Caco-2 (cell line): ENCODE data around the gene MORN1. TPM values are rescaled to one million over a fixed set of nuclear protein-coding genes. Genes with fewer than 3 reads are reported as not detected.

Experiments
- BruUV-seq: library from RNA; stranded (reverse); fragments of 400-500 nt; replicated peaks from 2 replicates; lab custom pipeline; 2021; lab: Mats Ljungman, UMichigan
- CTCF ChIA-PET: fragments of 300-600 bp; sonication (Branson Sonifier 250); formaldehyde crosslinking; loops from one replicate; lab custom pipeline; 2022; ENCODE audit warnings: antibody characterized with exemption; lab: Charles Lee
- POLR2A ChIA-PET: fragments of 300-600 bp; sonication (Branson Sonifier 250); formaldehyde crosslinking; loops from one replicate; lab custom pipeline; 2022; ENCODE audit warnings: antibody characterized with exemption; lab: Charles Lee
- DNase-seq, 2 experiments: peaks; one replicate each; pipeline versions ENCODE4 v3.0.0 to v3.0.0-alpha.2; 2020 to 2022
- H3K27me3 ChIP-seq: replicated peaks from 2 replicates; pipeline ENCODE4 v1.6.0; 2011; ENCODE audit warnings: low read length; ENCODE audit not compliant: control insufficient read depth, insufficient read depth
- H3K36me3 ChIP-seq: 2 replicates; pipeline ENCODE4 v1.5.1; 2011; ENCODE audit warnings: low read length; ENCODE audit not compliant: control insufficient read depth, insufficient read depth
- H3K4me1 ChIP-seq: fragments of 250-450 bp; sonication (Bioruptor Pico); 2 replicates; pipeline ENCODE4 v1.5.1; 2020; ENCODE audit warnings: mild to moderate bottlenecking
- H3K4me3 ChIP-seq: 2 replicates; pipeline ENCODE4 v1.5.1; 2011; ENCODE audit warnings: low read depth, mild to moderate bottlenecking, control low read depth, low read length
- H3K9me3 ChIP-seq: fragments of 250-450 bp; sonication (Bioruptor Pico); 2 replicates; pipeline ENCODE4 v1.5.1; 2020; ENCODE audit warnings: mild to moderate bottlenecking, moderate library complexity
- H3K27ac Mint-ChIP-seq: one replicate; pipeline ENCODE4 v1.8.0; 2022; ENCODE audit warnings: mixed read lengths; ENCODE audit not compliant: unreplicated experiment
- H3K27me3 Mint-ChIP-seq: one replicate; pipeline ENCODE4 v1.8.0; 2022; ENCODE audit warnings: mixed read lengths; ENCODE audit not compliant: insufficient read depth, unreplicated experiment
- H3K36me3 Mint-ChIP-seq: one replicate; pipeline ENCODE4 v1.8.0; 2022; ENCODE audit warnings: mild to moderate bottlenecking, mixed read lengths; ENCODE audit not compliant: insufficient read depth, unreplicated experiment
- H3K4me1 Mint-ChIP-seq: one replicate; pipeline ENCODE4 v1.8.0; 2022; ENCODE audit warnings: low read depth, mixed read lengths; ENCODE audit not compliant: unreplicated experiment
- H3K4me3 Mint-ChIP-seq: one replicate; pipeline ENCODE4 v1.8.0; 2022; ENCODE audit warnings: mild to moderate bottlenecking, moderate library complexity, mixed read lengths; ENCODE audit not compliant: unreplicated experiment
- H3K9me3 Mint-ChIP-seq: one replicate; pipeline ENCODE4 v1.8.0; 2022; ENCODE audit warnings: mixed read lengths; ENCODE audit not compliant: unreplicated experiment
- intact Hi-C: fragments of 100-400 bp; cut with micrococcal nuclease; formaldehyde crosslinking; loops from one replicate; pipeline ENCODE4 v1.10.0; 2022; ENCODE audit not compliant: unreplicated experiment
- total RNA-seq: library from RNA; stranded (reverse); gene quantifications from 2 replicates; pipeline ENCODE4 v1.2.3, GENCODE V29; 2022
- TF ChIP-seq, protein P1 (sequence below), 2 experiments: fragments of 200-600 bp in 1 of 2; IDR thresholded peaks; 1 replicate in 1 of 2; 2 replicates in 1 of 2; pipeline versions ENCODE4 v1.5.1 to v1.8.0; 2011 to 2022; ENCODE audit warnings: antibody characterized with exemption in 1 of 2, control low read depth in 1 of 2, inconsistent platforms in 1 of 2, low read depth in 1 of 2, low read length in 1 of 2, mild to moderate bottlenecking in 1 of 2, moderate library complexity in 1 of 2; ENCODE audit not compliant: insufficient read depth in 1 of 2, severe bottlenecking in 1 of 2, unreplicated experiment in 1 of 2

MORN1 gene
- total RNA-seq, 1 experiment from 2014 or later, result 8.6 TPM

DNA sequence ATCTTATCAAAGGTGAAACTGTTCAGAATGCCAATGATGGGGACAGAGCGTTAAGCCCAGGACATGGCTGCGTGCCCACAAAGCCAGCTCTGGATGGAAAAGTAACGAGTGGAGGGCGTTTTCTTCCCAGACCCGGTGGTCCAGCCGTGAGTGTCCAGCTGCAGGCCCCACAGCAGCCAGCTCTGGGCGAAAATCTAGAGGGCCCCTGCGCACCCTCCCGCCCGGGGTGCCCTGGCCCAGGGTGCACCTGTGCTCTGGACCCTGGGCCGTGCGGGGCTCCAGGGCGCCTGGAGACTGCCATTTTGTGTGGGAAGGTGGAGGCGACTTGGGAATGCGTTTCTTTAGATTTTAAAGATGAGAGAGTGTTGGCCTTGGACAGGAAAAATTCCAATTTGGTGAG, 104.4 kb downstream of the MORN1 start:
- TF ChIP-seq, protein P1, sequence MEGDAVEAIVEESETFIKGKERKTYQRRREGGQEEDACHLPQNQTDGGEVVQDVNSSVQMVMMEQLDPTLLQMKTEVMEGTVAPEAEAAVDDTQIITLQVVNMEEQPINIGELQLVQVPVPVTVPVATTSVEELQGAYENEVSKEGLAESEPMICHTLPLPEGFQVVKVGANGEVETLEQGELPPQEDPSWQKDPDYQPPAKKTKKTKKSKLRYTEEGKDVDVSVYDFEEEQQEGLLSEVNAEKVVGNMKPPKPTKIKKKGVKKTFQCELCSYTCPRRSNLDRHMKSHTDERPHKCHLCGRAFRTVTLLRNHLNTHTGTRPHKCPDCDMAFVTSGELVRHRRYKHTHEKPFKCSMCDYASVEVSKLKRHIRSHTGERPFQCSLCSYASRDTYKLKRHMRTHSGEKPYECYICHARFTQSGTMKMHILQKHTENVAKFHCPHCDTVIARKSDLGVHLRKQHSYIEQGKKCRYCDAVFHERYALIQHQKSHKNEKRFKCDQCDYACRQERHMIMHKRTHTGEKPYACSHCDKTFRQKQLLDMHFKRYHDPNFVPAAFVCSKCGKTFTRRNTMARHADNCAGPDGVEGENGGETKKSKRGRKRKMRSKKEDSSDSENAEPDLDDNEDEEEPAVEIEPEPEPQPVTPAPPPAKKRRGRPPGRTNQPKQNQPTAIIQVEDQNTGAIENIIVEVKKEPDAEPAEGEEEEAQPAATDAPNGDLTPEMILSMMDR (IDR thresholded peaks at IDR 0.05; ENCODE audit: insufficient read depth in 1 of 2, low read depth in 1 of 2, low read length in 1 of 2, severe bottlenecking in 1 of 2, unreplicated experiment in 1 of 2), result no peak
- no peaks in the 10 kb centered on the region for H3K27me3 ChIP-seq
- no peaks in the 10 kb centered on the region for H3K9me3 ChIP-seq
- DNase-seq, result no peak
- ChIA-PET POLR2A (no interaction called here), CTCF (no interaction called here)
- Mint-ChIP-seq H3K27me3 (no peaks in the 10 kb centered on the region), H3K36me3 (peaks cover 16% of the 10 kb centered on the region), H3K9me3 (no peaks in the 10 kb centered on the region), H3K4me1 (no peaks in the 10 kb centered on the region), H3K4me3 (no peak overlapping the region), H3K27ac (no peak overlapping the region)
- H3K4me1 ChIP-seq, result no peaks in the 10 kb centered on the region
- BruUV-seq, result no TSS peak
- intact Hi-C loops, result no loop called here
- no peaks in the 10 kb centered on the region for H3K36me3 ChIP-seq
- H3K4me3 ChIP-seq, result no peak overlapping the region

DNA sequence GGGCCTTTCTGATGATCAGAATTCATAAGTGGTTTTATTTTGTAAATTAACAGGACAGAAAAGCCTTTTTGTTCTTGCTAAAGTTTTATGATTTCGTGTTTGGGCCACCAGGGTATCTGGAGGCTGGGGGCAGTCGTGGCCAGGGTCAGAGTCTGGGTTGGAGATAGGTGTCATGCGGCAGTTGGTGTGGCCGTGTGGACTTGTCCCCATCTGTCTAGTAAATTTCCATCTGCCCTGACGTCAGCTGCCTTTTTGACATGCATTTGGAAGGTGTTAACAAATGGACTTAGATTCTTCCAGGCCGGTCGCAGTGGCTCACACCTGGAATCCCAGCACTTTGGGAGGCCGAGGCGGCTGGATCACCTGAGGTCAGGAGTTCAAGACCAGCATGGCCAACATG, 106.4 kb downstream of the MORN1 start:
- Histone ChIP-seq H3K36me3 (no peaks in the 10 kb centered on the region), H3K4me1 (no peaks in the 10 kb centered on the region), H3K9me3 (no peaks in the 10 kb centered on the region), H3K27me3 (no peaks in the 10 kb centered on the region), H3K4me3 (no peak overlapping the region)
- Mint-ChIP-seq H3K27ac (no peak overlapping the region), H3K9me3 (no peaks in the 10 kb centered on the region), H3K36me3 (peaks cover 16% of the 10 kb centered on the region), H3K4me1 (no peaks in the 10 kb centered on the region), H3K4me3 (no peak overlapping the region), H3K27me3 (no peaks in the 10 kb centered on the region)
- no TSS peak for BruUV-seq
- DNase-seq, result no peak
- intact Hi-C loops, result no loop called here
- TF ChIP-seq, protein P1 (IDR thresholded peaks at IDR 0.05; ENCODE audit: insufficient read depth in 1 of 2, low read depth in 1 of 2, low read length in 1 of 2, severe bottlenecking in 1 of 2, unreplicated experiment in 1 of 2), result no peak
- ChIA-PET POLR2A (no interaction called here), CTCF (no interaction called here)

DNA sequence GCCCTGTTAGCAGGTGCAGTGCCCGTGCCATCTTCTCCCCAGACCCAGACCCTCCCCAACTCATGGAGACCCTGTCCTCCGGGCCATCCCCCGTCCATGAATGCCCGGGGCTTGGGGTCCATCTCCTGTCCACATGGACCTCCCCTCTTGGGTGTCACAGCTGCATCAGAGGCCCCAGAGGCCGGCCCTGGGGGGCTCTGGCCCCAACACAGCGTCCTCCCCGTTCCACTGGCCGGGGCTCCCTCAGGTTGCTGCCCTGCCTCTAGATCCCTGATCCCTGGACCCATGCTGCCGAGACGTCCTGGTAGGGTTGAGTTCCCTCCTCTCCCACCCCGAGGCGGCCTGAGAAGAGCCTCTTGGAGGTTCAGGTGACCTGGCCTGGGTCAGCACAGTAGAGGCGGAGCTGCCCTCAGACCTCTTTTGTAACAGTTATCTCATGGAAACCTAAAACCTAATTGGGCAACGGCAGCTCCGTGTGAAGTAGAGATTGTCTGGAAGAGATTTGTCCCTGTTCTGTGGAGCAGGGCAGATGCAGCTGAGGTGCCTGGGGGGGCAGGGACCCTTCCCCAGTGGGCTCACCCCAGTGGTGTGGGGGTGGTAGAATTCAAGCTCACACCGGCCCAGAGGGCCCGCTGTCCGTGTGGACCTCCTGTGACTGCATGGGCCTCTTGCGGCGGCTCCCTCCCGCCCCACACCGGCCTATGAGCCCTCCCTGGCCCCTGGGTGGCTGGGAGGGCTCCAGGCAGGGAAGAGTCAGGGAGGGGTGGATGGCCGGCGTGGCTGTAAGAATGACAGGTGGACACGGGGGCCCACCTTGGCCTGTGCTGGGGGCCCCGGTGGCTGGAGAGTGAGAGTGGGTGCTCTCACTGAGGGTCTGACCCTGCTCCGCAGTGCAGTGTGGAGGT, 107.1 kb downstream of the MORN1 start:
- Histone ChIP-seq H3K4me3 (no peak overlapping the region), H3K36me3 (no peaks in the 10 kb centered on the region), H3K4me1 (no peaks in the 10 kb centered on the region), H3K27me3 (no peaks in the 10 kb centered on the region), H3K9me3 (no peaks in the 10 kb centered on the region)
- ChIA-PET POLR2A (no interaction called here), CTCF (no interaction called here)
- Mint-ChIP-seq H3K9me3 (no peaks in the 10 kb centered on the region), H3K27ac (no peak overlapping the region), H3K27me3 (no peaks in the 10 kb centered on the region), H3K4me1 (no peaks in the 10 kb centered on the region), H3K36me3 (peaks cover 22% of the 10 kb centered on the region), H3K4me3 (no peak overlapping the region)
- intact Hi-C loops, result no loop called here
- no peak for DNase-seq
- TF ChIP-seq, protein P1 (IDR thresholded peaks at IDR 0.05; ENCODE audit: insufficient read depth in 1 of 2, low read depth in 1 of 2, low read length in 1 of 2, severe bottlenecking in 1 of 2, unreplicated experiment in 1 of 2), result no peak
- no TSS peak for BruUV-seq
